ENCODE measurements around the gene PKN3.
A peak's percentile ranks its signal among the peaks of the same experiment; 100 is the strongest.
"Not testable (repeated sequence)": the region's sequence is repeated elsewhere in the genome, so short reads cannot be mapped to it uniquely, and the experiment has no call there.

PKN3 gene

GRCh38 chr9:128656416-128657343 is 45.6 kb upstream of the PKN3 start, which contains the start of gene DYNC2I2:
TSS of gene DYNC2I2 (minus strand) at chr9:128656847. CDS start at chr9:128656726, 121 bp downstream.
- no peaks in the 10 kb centered on the region for H3K27me3 ChIP-seq (ENCODE audit: insufficient read depth, low read length, poor library complexity, severe bottlenecking)
- H3F3A ChIP-seq (ENCODE audit: low read depth): no peaks in the 10 kb centered on the region
- H3K4me2 ChIP-seq (ENCODE audit: low read depth, low read length, poor library complexity, severe bottlenecking): peak within 1 kb of the TSS; percentile 67
- H3K4me3 ChIP-seq (ENCODE audit: low read length, poor library complexity, severe bottlenecking): peak within 1 kb of the TSS; percentile 75
- peak within 1 kb of the TSS; percentile 84 for H3K9ac ChIP-seq (ENCODE audit: low read depth, low read length, poor library complexity, severe bottlenecking)
- no peaks in the 10 kb centered on the region for H3K79me2 ChIP-seq (ENCODE audit: insufficient read depth, low read length)
- H3K9me2 ChIP-seq (replicated peaks; ENCODE audit: low read depth, low read length): no peaks in the 10 kb centered on the region
- H4K20me1 ChIP-seq (ENCODE audit: insufficient read depth, low read length, poor library complexity, severe bottlenecking): no peaks in the 10 kb centered on the region
- H3K9me3 ChIP-seq (ENCODE audit: insufficient read depth, low read depth, low read length): no peaks in the 10 kb centered on the region
- no peaks in the 10 kb centered on the region for H3K36me3 ChIP-seq (ENCODE audit: insufficient read depth, low read length)
- H3K4me1 ChIP-seq (ENCODE audit: insufficient read depth, low read length, poor library complexity, severe bottlenecking): no peaks in the 10 kb centered on the region
- no peak for TF ChIP-seq CTCF (conservative IDR thresholded peaks at IDR 0.05; ENCODE audit: low read length)
- no peak for TF ChIP-seq EZH2phosphoT487 (IDR thresholded peaks at IDR 0.05; ENCODE audit: borderline replicate concordance)
- peak within 1 kb of the TSS; percentile 96 for H2AFZ ChIP-seq (ENCODE audit: low read length)

- no peaks in the 10 kb centered on the region for H3K36me3 ChIP-seq (ENCODE audit: insufficient read depth, low read length)
- peak overlapping the region; percentile 75 for H3K4me3 ChIP-seq (ENCODE audit: low read length, poor library complexity, severe bottlenecking)
- H3K4me1 ChIP-seq (ENCODE audit: insufficient read depth, low read length, poor library complexity, severe bottlenecking): no peaks in the 10 kb centered on the region
- peak overlapping the region; percentile 67 for H3K4me2 ChIP-seq (ENCODE audit: low read depth, low read length, poor library complexity, severe bottlenecking)
- no peaks in the 10 kb centered on the region for H3K27me3 ChIP-seq (ENCODE audit: insufficient read depth, low read length, poor library complexity, severe bottlenecking)
- H4K20me1 ChIP-seq (ENCODE audit: insufficient read depth, low read length, poor library complexity, severe bottlenecking): no peaks in the 10 kb centered on the region
- no peaks in the 10 kb centered on the region for H3K9me3 ChIP-seq (ENCODE audit: insufficient read depth, low read depth, low read length)
- peak overlapping the region; percentile 84 for H3K9ac ChIP-seq (ENCODE audit: low read depth, low read length, poor library complexity, severe bottlenecking)
- TF ChIP-seq EZH2phosphoT487 (IDR thresholded peaks at IDR 0.05; ENCODE audit: borderline replicate concordance): no peak
- TF ChIP-seq CTCF (conservative IDR thresholded peaks at IDR 0.05; ENCODE audit: low read length): no peak
- H2AFZ ChIP-seq (ENCODE audit: low read length): peak overlapping the region; percentile 96
- H3K79me2 ChIP-seq (ENCODE audit: insufficient read depth, low read length): no peaks in the 10 kb centered on the region
- no peaks in the 10 kb centered on the region for H3F3A ChIP-seq (ENCODE audit: low read depth)
- no peaks in the 10 kb centered on the region for H3K9me2 ChIP-seq (replicated peaks; ENCODE audit: low read depth, low read length)
Observed at GRCh38 chr9:128657344-128657704, 45.0 kb upstream of the PKN3 start.

- H3K36me3 ChIP-seq (ENCODE audit: insufficient read depth, low read length): no peaks in the 10 kb centered on the region
- H3K9me2 ChIP-seq (replicated peaks; ENCODE audit: low read depth, low read length): no peaks in the 10 kb centered on the region
- no peaks in the 10 kb centered on the region for H3K4me1 ChIP-seq (ENCODE audit: insufficient read depth, low read length, poor library complexity, severe bottlenecking)
- no peak overlapping the region for H3K4me3 ChIP-seq (ENCODE audit: low read length, poor library complexity, severe bottlenecking)
- no peaks in the 10 kb centered on the region for H3K9me3 ChIP-seq (ENCODE audit: insufficient read depth, low read depth, low read length)
- no peak overlapping the region for H2AFZ ChIP-seq (ENCODE audit: low read length)
- no peaks in the 10 kb centered on the region for H3K27me3 ChIP-seq (ENCODE audit: insufficient read depth, low read length, poor library complexity, severe bottlenecking)
- no peak for TF ChIP-seq EZH2phosphoT487 (IDR thresholded peaks at IDR 0.05; ENCODE audit: borderline replicate concordance)
- no peak for TF ChIP-seq CTCF (conservative IDR thresholded peaks at IDR 0.05; ENCODE audit: low read length)
- H3F3A ChIP-seq (ENCODE audit: low read depth): no peaks in the 10 kb centered on the region
- no peaks in the 10 kb centered on the region for H4K20me1 ChIP-seq (ENCODE audit: insufficient read depth, low read length, poor library complexity, severe bottlenecking)
- no peak overlapping the region for H3K9ac ChIP-seq (ENCODE audit: low read depth, low read length, poor library complexity, severe bottlenecking)
- H3K4me2 ChIP-seq (ENCODE audit: low read depth, low read length, poor library complexity, severe bottlenecking): no peak overlapping the region
- no peaks in the 10 kb centered on the region for H3K79me2 ChIP-seq (ENCODE audit: insufficient read depth, low read length)
Observed at GRCh38 chr9:128657796-128658195, 44.5 kb upstream of the PKN3 start.

GRCh38 chr9:128666481-128666941 is 35.8 kb upstream of the PKN3 start:
- not testable (repeated sequence) for H3K9me2 ChIP-seq (replicated peaks; ENCODE audit: low read depth, low read length); H3F3A ChIP-seq (ENCODE audit: low read depth); H3K9me3 ChIP-seq (ENCODE audit: insufficient read depth, low read depth, low read length); H4K20me1 ChIP-seq (ENCODE audit: insufficient read depth, low read length, poor library complexity, severe bottlenecking); H3K4me2 ChIP-seq (ENCODE audit: low read depth, low read length, poor library complexity, severe bottlenecking); H3K9ac ChIP-seq (ENCODE audit: low read depth, low read length, poor library complexity, severe bottlenecking); H3K36me3 ChIP-seq (ENCODE audit: insufficient read depth, low read length); H3K27me3 ChIP-seq (ENCODE audit: insufficient read depth, low read length, poor library complexity, severe bottlenecking); H2AFZ ChIP-seq (ENCODE audit: low read length); H3K79me2 ChIP-seq (ENCODE audit: insufficient read depth, low read length); H3K4me3 ChIP-seq (ENCODE audit: low read length, poor library complexity, severe bottlenecking); H3K4me1 ChIP-seq (ENCODE audit: insufficient read depth, low read length, poor library complexity, severe bottlenecking)
